CD4-positive, alpha-beta T cell (primary cell): ENCODE data around the gene SLC1A4. TPM values are rescaled to one million over a fixed set of nuclear protein-coding genes. Genes with fewer than 3 reads are reported as not detected.
"Not testable (repeated sequence)": the region's sequence is repeated elsewhere in the genome, so short reads cannot be mapped to it uniquely, and the experiment has no call there.

Experiments
- ATAC-seq: fragments of 200-7000 bp; cut with Tn5 transposase; one replicate; pipeline ENCODE4 v1.10.0; 2022; ENCODE audit warnings: mild to moderate bottlenecking; ENCODE audit not compliant: poor library complexity
- CTCF ChIA-PET: fragments of 350-600 bp; sonication (Branson Sonifier 250); formaldehyde crosslinking; loops from one replicate; lab custom pipeline; 2021; ENCODE audit warnings: antibody characterized with exemption, inconsistent platforms; lab: Charles Lee
- POLR2A ChIA-PET: fragments of 350-600 bp; sonication (Branson Sonifier 250); formaldehyde crosslinking; loops from one replicate; lab custom pipeline; 2021; ENCODE audit warnings: antibody characterized with exemption, inconsistent platforms; lab: Charles Lee
- DNase-seq, 14 experiments: peaks; one replicate each; pipeline ENCODE4 v3.0.0-alpha.2; 2013 to 2020; ENCODE audit warnings: mixed read lengths in 2 of 14
- H3K27ac ChIP-seq, 2 donors: one replicate each; pipeline versions ENCODE4 v1.5.1 to v1.7.0; 2013; ENCODE audit warnings: low read length in 2 of 2, low read depth in 1 of 2, mild to moderate bottlenecking in 1 of 2
- H3K27me3 ChIP-seq, 2 experiments: 1 replicate in 1 of 2; 2 replicates in 1 of 2; pipeline versions ENCODE4 v1.6.1 to v1.7.0; 2013; ENCODE audit warnings: low read length in 2 of 2, control low read depth in 1 of 2, mild to moderate bottlenecking in 1 of 2, moderate library complexity in 1 of 2; ENCODE audit not compliant: insufficient read depth in 2 of 2, control insufficient read depth in 1 of 2
- H3K36me3 ChIP-seq: one replicate; pipeline ENCODE4 v1.6.1; 2013; ENCODE audit warnings: low read length, control low read depth; ENCODE audit not compliant: insufficient read depth
- H3K4me1 ChIP-seq: one replicate; pipeline ENCODE4 v1.6.1; 2013; ENCODE audit warnings: low read length, control low read depth; ENCODE audit not compliant: insufficient read depth
- H3K4me3 ChIP-seq: one replicate; pipeline ENCODE4 v1.5.1; 2013; ENCODE audit warnings: mild to moderate bottlenecking, low read length, moderate library complexity
- H3K9me3 ChIP-seq, 2 experiments: 1 replicate in 1 of 2; 2 replicates in 1 of 2; pipeline versions ENCODE4 v1.6.1 to v1.7.0; 2013; ENCODE audit warnings: low read length in 2 of 2, mild to moderate bottlenecking in 2 of 2, control low read depth in 1 of 2, moderate library complexity in 1 of 2; ENCODE audit not compliant: control insufficient read depth in 1 of 2, insufficient read depth in 1 of 2
- H3K27ac Mint-ChIP-seq: one replicate; pipeline ENCODE4 v1.8.0; 2020; ENCODE audit warnings: mixed read lengths
- H3K27me3 Mint-ChIP-seq: one replicate; pipeline ENCODE4 v1.8.0; 2021; ENCODE audit warnings: mixed read lengths
- H3K36me3 Mint-ChIP-seq: one replicate; pipeline ENCODE4 v1.8.0; 2021; ENCODE audit warnings: low read depth, mixed read lengths
- H3K4me1 Mint-ChIP-seq: one replicate; pipeline ENCODE4 v1.8.0; 2021; ENCODE audit warnings: low read depth, mixed read lengths
- H3K4me3 Mint-ChIP-seq: one replicate; pipeline ENCODE4 v1.8.0; 2020; ENCODE audit warnings: mild to moderate bottlenecking, mixed read lengths
- H3K9me3 Mint-ChIP-seq: one replicate; pipeline ENCODE4 v1.8.0; 2020; ENCODE audit warnings: mixed read lengths
- CTCF ChIP-seq: fragments of 200-600 bp; IDR thresholded peaks from one replicate; pipeline ENCODE4 v1.8.0; 2022; ENCODE audit warnings: antibody characterized with exemption, mild to moderate bottlenecking
- intact Hi-C, 2 experiments: fragments of 100-400 bp; cut with DNase I in 1 of 2; cut with micrococcal nuclease in 1 of 2; formaldehyde crosslinking; loops; one replicate each; pipeline versions ENCODE4 v1.15.1 to v1.9.0; 2023 to 2025; cut with DNase I, micrococcal nuclease
- total RNA-seq, 174 experiments: library from RNA in 2 of 174; stranded (reverse) in 2 of 174; gene quantifications; one replicate each; pipeline ENCODE4 v1.2.3 and lab custom pipeline; 2021 to 2026

SLC1A4 gene
- total RNA-seq, 2 experiments from 2014 or later: 2.4 to 2.8 TPM

GRCh38 chr2:65031341-65032018, 42.3 kb downstream of the SLC1A4 start:
- H3K4me1 ChIP-seq: peaks cover 28% of the 10 kb centered on the region
- intact Hi-C loops: loop anchor here in 1 of 2 experiments (10.0 kb wide), 1 partner anchor 697 kb away; no protein-coding TSS in a partner anchor
- H3K27me3 Mint-ChIP-seq: no peaks in the 10 kb centered on the region
- CTCF ChIA-PET: interaction anchor here (1.1 to 1.4 kb wide), 2 partner anchors 114 to 156 kb away, joined by 3 to 4 read pairs; no protein-coding TSS in a partner anchor
- peak overlapping the region; percentile 66 for H3K4me3 Mint-ChIP-seq
- DNase-seq (peak in 6 of 14 experiments; percentile 5 to 45 (median 32)), ATAC-seq (peak; percentile 68)
- H3K36me3 Mint-ChIP-seq: no peaks in the 10 kb centered on the region
- H3K9me3 Mint-ChIP-seq: no peaks in the 10 kb centered on the region
- H3K27me3 ChIP-seq: no peaks in the 10 kb centered on the region
- TF ChIP-seq CTCF: no peak
- H3K36me3 ChIP-seq: no peaks in the 10 kb centered on the region
- no peaks in the 10 kb centered on the region for H3K9me3 ChIP-seq
- peak overlapping the region; percentile 74 for H3K27ac Mint-ChIP-seq
- peaks cover 26% of the 10 kb centered on the region for H3K4me1 Mint-ChIP-seq
- POLR2A ChIA-PET: interaction anchor here (0.8 to 3.5 kb wide), 7 partner anchors 11 to 196 kb away, joined by 3 to 17 read pairs (median 4); partner anchors contain the start of genes ACTR2, CEP68 and RAB1A
- H3K4me3 ChIP-seq: no peak overlapping the region
- peak overlapping the region; percentile 40 to 61 for H3K27ac ChIP-seq

- Histone ChIP-seq H3K9me3 (no peaks in the 10 kb centered on the region), H3K36me3 (no peaks in the 10 kb centered on the region), H3K27me3 (no peaks in the 10 kb centered on the region), H3K27ac (peak overlapping the region; percentile 61), H3K4me1 (peaks cover 28% of the 10 kb centered on the region), H3K4me3 (no peak overlapping the region)
- Mint-ChIP-seq H3K4me1 (peaks cover 26% of the 10 kb centered on the region), H3K36me3 (no peaks in the 10 kb centered on the region), H3K27me3 (no peaks in the 10 kb centered on the region), H3K9me3 (no peaks in the 10 kb centered on the region), H3K4me3 (peak overlapping the region; percentile 66), H3K27ac (peak overlapping the region; percentile 74)
- DNase-seq (peak in 1 of 14 experiments; percentile 3), ATAC-seq (peak; percentile 22)
- ChIA-PET POLR2A (interaction anchor here (1.0 to 3.5 kb wide), 5 partner anchors 12 to 195 kb away, joined by 3 to 17 read pairs (median 5); partner anchors contain the start of genes ACTR2 and CEP68), CTCF (interaction anchor here (4.1 kb wide), 1 partner anchor 114 kb away, joined by 22 read pairs; no protein-coding TSS in a partner anchor)
- TF ChIP-seq CTCF: no peak
- intact Hi-C loops: loop anchor here in 1 of 2 experiments (10.0 kb wide), 1 partner anchor 697 kb away; no protein-coding TSS in a partner anchor
Measured at GRCh38 chr2:65032019-65032975, 43.1 kb downstream of the SLC1A4 start.

GRCh38 chr2:65033178-65033577, 44.0 kb downstream of the SLC1A4 start:
- Histone ChIP-seq H3K36me3 (no peaks in the 10 kb centered on the region), H3K4me1 (peaks cover 28% of the 10 kb centered on the region), H3K27ac (no peak overlapping the region), H3K27me3 (no peaks in the 10 kb centered on the region), H3K9me3 (no peaks in the 10 kb centered on the region), H3K4me3 (no peak overlapping the region)
- Mint-ChIP-seq H3K4me3 (no peak overlapping the region), H3K9me3 (no peaks in the 10 kb centered on the region), H3K27me3 (no peaks in the 10 kb centered on the region), H3K4me1 (peaks cover 26% of the 10 kb centered on the region), H3K36me3 (no peaks in the 10 kb centered on the region), H3K27ac (no peak overlapping the region)
- ChIA-PET CTCF (interaction anchor here (4.1 kb wide), 1 partner anchor 115 kb away, joined by 22 read pairs; no protein-coding TSS in a partner anchor), POLR2A (interaction anchor here (0.5 to 1.5 kb wide), 2 partner anchors 115 to 116 kb away, joined by 4 to 5 read pairs; no protein-coding TSS in a partner anchor)
- intact Hi-C loops: loop anchor here in 1 of 2 experiments (10.0 kb wide), 1 partner anchor 698 kb away; no protein-coding TSS in a partner anchor
- peak in 4 of 14 experiments; percentile 28 to 41 (median 32) for DNase-seq
- no peak for ATAC-seq
- TF ChIP-seq CTCF: no peak

- H3K27me3 Mint-ChIP-seq, H3K36me3 ChIP-seq, ATAC-seq, H3K27ac Mint-ChIP-seq, H3K4me3 ChIP-seq, H3K36me3 Mint-ChIP-seq, H3K9me3 ChIP-seq, H3K4me3 Mint-ChIP-seq, H3K9me3 Mint-ChIP-seq, DNase-seq, H3K27ac ChIP-seq, H3K27me3 ChIP-seq: not testable (repeated sequence)
- H3K4me1 Mint-ChIP-seq: peaks cover 26% of the 10 kb centered on the region
- H3K4me1 ChIP-seq: peaks cover 28% of the 10 kb centered on the region
- ChIA-PET POLR2A (interaction anchor here (0.5 to 1.5 kb wide), 3 partner anchors 22 to 117 kb away, joined by 3 to 5 read pairs (median 4); partner anchors contain the start of gene CEP68), CTCF (interaction anchor here (4.1 kb wide), 1 partner anchor 115 kb away, joined by 22 read pairs; no protein-coding TSS in a partner anchor)
- intact Hi-C loops: loop anchor here in 1 of 2 experiments (10.0 kb wide), 1 partner anchor 699 kb away; no protein-coding TSS in a partner anchor
Measured at GRCh38 chr2:65033667-65034066, 44.5 kb downstream of the SLC1A4 start.
